Measurements from ENCODE around the gene INPP5B. TPM values are rescaled to one million over a fixed set of nuclear protein-coding genes. Genes with fewer than 3 reads are reported as not detected.

INPP5B gene
- total and polyA plus RNA-seq, 2 experiments from 2014 or later = 6.9 to 29.1 TPM

DNA sequence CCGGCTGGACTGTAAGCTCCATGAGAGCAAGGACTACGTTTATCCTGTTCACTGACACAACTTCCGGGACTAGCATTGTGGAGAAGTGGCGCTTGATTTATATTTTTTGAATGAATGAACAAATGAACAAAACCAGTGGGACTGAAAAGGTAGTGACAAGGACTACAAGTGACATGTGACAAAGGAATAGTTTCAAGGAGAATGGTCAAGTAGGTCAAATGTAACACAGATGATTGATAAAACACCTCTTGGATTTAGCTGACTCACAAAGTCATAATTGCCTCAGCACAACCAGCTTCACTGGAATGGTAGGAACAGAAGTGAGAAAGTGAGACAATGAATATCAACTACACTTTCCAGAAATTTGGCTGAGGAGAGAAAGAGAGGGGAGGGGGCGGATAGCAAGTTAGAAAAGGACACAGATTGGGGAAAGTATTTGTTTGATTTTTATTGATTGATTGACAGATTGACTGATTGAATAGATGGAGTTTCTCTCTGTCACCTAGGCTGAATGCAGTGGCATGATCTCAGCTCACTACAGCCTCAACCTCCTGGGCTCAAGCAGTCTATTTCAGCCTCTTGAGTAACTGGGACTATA, 101.7 kb downstream of the INPP5B start (continued):
- TF ChIP-seq, protein P1, sequence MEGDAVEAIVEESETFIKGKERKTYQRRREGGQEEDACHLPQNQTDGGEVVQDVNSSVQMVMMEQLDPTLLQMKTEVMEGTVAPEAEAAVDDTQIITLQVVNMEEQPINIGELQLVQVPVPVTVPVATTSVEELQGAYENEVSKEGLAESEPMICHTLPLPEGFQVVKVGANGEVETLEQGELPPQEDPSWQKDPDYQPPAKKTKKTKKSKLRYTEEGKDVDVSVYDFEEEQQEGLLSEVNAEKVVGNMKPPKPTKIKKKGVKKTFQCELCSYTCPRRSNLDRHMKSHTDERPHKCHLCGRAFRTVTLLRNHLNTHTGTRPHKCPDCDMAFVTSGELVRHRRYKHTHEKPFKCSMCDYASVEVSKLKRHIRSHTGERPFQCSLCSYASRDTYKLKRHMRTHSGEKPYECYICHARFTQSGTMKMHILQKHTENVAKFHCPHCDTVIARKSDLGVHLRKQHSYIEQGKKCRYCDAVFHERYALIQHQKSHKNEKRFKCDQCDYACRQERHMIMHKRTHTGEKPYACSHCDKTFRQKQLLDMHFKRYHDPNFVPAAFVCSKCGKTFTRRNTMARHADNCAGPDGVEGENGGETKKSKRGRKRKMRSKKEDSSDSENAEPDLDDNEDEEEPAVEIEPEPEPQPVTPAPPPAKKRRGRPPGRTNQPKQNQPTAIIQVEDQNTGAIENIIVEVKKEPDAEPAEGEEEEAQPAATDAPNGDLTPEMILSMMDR (conservative IDR thresholded peaks at IDR 0.05; ENCODE audit: low read depth in 2 of 2) = no peak
- TF ChIP-seq JUNB (IDR thresholded peaks at IDR 0.05; ENCODE audit: unreplicated experiment) = no peak
- no peak for TF ChIP-seq NANOG (IDR thresholded peaks at IDR 0.05; ENCODE audit: borderline replicate concordance)
- TF ChIP-seq ZNF331 (CRISPR knock-in tag; IDR thresholded peaks at IDR 0.05; ENCODE audit: low read depth) = no peak
- no peak for TF ChIP-seq POLR2AphosphoS5 (IDR thresholded peaks at IDR 0.05; ENCODE audit: low read depth)
- no peak for TF ChIP-seq STAT1 (IDR thresholded peaks at IDR 0.05; ENCODE audit: unreplicated experiment)
- TF ChIP-seq CREB1 (CRISPR knock-in tag; IDR thresholded peaks at IDR 0.05; ENCODE audit: low read depth) = no peak
- TF ChIP-seq ZNF114 (CRISPR knock-in tag; IDR thresholded peaks at IDR 0.05) = no peak
- TF ChIP-seq, protein P2, sequence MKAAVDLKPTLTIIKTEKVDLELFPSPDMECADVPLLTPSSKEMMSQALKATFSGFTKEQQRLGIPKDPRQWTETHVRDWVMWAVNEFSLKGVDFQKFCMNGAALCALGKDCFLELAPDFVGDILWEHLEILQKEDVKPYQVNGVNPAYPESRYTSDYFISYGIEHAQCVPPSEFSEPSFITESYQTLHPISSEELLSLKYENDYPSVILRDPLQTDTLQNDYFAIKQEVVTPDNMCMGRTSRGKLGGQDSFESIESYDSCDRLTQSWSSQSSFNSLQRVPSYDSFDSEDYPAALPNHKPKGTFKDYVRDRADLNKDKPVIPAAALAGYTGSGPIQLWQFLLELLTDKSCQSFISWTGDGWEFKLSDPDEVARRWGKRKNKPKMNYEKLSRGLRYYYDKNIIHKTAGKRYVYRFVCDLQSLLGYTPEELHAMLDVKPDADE (IDR thresholded peaks at IDR 0.05) = no peak
- TF ChIP-seq, protein P3, sequence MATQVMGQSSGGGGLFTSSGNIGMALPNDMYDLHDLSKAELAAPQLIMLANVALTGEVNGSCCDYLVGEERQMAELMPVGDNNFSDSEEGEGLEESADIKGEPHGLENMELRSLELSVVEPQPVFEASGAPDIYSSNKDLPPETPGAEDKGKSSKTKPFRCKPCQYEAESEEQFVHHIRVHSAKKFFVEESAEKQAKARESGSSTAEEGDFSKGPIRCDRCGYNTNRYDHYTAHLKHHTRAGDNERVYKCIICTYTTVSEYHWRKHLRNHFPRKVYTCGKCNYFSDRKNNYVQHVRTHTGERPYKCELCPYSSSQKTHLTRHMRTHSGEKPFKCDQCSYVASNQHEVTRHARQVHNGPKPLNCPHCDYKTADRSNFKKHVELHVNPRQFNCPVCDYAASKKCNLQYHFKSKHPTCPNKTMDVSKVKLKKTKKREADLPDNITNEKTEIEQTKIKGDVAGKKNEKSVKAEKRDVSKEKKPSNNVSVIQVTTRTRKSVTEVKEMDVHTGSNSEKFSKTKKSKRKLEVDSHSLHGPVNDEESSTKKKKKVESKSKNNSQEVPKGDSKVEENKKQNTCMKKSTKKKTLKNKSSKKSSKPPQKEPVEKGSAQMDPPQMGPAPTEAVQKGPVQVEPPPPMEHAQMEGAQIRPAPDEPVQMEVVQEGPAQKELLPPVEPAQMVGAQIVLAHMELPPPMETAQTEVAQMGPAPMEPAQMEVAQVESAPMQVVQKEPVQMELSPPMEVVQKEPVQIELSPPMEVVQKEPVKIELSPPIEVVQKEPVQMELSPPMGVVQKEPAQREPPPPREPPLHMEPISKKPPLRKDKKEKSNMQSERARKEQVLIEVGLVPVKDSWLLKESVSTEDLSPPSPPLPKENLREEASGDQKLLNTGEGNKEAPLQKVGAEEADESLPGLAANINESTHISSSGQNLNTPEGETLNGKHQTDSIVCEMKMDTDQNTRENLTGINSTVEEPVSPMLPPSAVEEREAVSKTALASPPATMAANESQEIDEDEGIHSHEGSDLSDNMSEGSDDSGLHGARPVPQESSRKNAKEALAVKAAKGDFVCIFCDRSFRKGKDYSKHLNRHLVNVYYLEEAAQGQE (IDR thresholded peaks at IDR 0.05; ENCODE audit: unreplicated experiment) = no peak
- TF ChIP-seq EZH2phosphoT487 (IDR thresholded peaks at IDR 0.05; ENCODE audit: unreplicated experiment) = no peak

DNA sequence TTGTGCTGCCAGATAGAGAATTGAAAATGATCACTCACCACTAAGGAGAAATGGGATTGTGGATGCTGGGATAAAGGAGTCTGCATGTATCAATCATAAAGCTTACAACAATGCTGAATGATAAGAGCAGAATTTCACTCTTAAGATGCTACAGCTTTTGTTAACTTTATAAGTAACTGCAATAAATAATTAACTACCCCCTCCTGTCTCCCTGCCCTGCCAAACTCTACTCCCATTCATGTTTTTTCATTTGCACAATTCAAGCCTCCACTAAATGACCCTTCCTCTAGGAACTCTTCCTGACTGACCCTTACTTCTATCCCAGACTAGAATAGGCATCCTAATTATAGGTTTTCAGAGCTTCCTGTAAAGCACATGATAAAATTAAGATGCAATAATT, 102.3 kb downstream of the INPP5B start:
- Histone ChIP-seq H3K4me2 (no peak overlapping the region), H3K9me2 (ENCODE audit: insufficient read depth) (no peaks in the 10 kb centered on the region), H3K79me2 (replicated peaks; ENCODE audit: insufficient read depth) (peaks cover 37% of the 10 kb centered on the region), H3K27ac (ENCODE audit: low read depth) (no peak overlapping the region), H4K20me1 (replicated peaks; ENCODE audit: insufficient read depth) (peaks cover 22% of the 10 kb centered on the region), H3K4me3 (no peak overlapping the region), H3K27me3 (ENCODE audit: insufficient read depth) (no peaks in the 10 kb centered on the region), H3F3A (replicated peaks; ENCODE audit: low read depth) (no peaks in the 10 kb centered on the region), H2AFZ (no peak overlapping the region), H3K36me3 (ENCODE audit: insufficient read depth) (0 out of 2 replicates have a peak, but pooled peaks cover under 1% of the 10 kb centered on the region), H3K4me1 (ENCODE audit: insufficient read depth) (no peaks in the 10 kb centered on the region)
- no peak for DNase-seq (ENCODE audit: low spot score)
- H3K27me3 Mint-ChIP-seq (ENCODE audit: insufficient read depth, low read depth, poor library complexity) = no peaks in the 10 kb centered on the region
- ATAC-seq = no peak
- H3K4me3 Mint-ChIP-seq = no peak overlapping the region
- peaks cover 4% of the 10 kb centered on the region; the same call in 1 of the 3 replicates for H3K36me3 Mint-ChIP-seq (ENCODE audit: low read depth)
- no peak overlapping the region for H3K27ac Mint-ChIP-seq
- no peaks in the 10 kb centered on the region for H3K4me1 Mint-ChIP-seq
- no peaks in the 10 kb centered on the region for H3K9me3 Mint-ChIP-seq
- TF ChIP-seq NANOG (IDR thresholded peaks at IDR 0.05; ENCODE audit: borderline replicate concordance) = no peak
- no peak for TF ChIP-seq STAT1 (IDR thresholded peaks at IDR 0.05; ENCODE audit: unreplicated experiment)
- no peak for TF ChIP-seq ZNF331 (CRISPR knock-in tag; IDR thresholded peaks at IDR 0.05; ENCODE audit: low read depth)
- no peak for TF ChIP-seq POLR2AphosphoS5 (IDR thresholded peaks at IDR 0.05; ENCODE audit: low read depth)
- TF ChIP-seq, protein P1 (conservative IDR thresholded peaks at IDR 0.05; ENCODE audit: low read depth in 2 of 2) = no peak
- no peak for TF ChIP-seq EZH2phosphoT487 (IDR thresholded peaks at IDR 0.05; ENCODE audit: unreplicated experiment)
- no peak for TF ChIP-seq ZNF114 (CRISPR knock-in tag; IDR thresholded peaks at IDR 0.05)
- TF ChIP-seq JUNB (IDR thresholded peaks at IDR 0.05; ENCODE audit: unreplicated experiment) = no peak
- TF ChIP-seq, protein P3 (IDR thresholded peaks at IDR 0.05; ENCODE audit: unreplicated experiment) = no peak
- TF ChIP-seq, protein P2 (IDR thresholded peaks at IDR 0.05) = no peak
- no peak for TF ChIP-seq EZH2 (IDR thresholded peaks at IDR 0.05; ENCODE audit: low read depth, unreplicated experiment)
